NOMO-1 treated with DMSO at 0.1 percent for 48 hours (cell line): ENCODE measurements around the gene IFI35.
"Not testable (repeated sequence)": the region's sequence is repeated elsewhere in the genome, so short reads cannot be mapped to it uniquely, and the experiment has no call there.

ENCODE experiments used
- DNase-seq: peaks from one replicate; lab custom pipeline; 2025; ENCODE audit not compliant: unreplicated experiment; lab: John Stamatoyannopoulos, UW

Gene IFI35

GRCh38 chr17:43006639-43007551 lies at the start of gene IFI35:
TSS of gene IFI35 (plus strand) at chr17:43006784. CDS start at chr17:43006948, 164 bp downstream.
- DNase-seq: peak; percentile 82

GRCh38 chr17:42964161-42964932 lies 42.2 kb upstream of the IFI35 start, which contains the start of gene AARSD1:
TSS of gene AARSD1 (minus strand) at chr17:42964454. CDS start at chr17:42964440, 14 bp downstream.
- DNase-seq: peak; percentile 91

DNA sequence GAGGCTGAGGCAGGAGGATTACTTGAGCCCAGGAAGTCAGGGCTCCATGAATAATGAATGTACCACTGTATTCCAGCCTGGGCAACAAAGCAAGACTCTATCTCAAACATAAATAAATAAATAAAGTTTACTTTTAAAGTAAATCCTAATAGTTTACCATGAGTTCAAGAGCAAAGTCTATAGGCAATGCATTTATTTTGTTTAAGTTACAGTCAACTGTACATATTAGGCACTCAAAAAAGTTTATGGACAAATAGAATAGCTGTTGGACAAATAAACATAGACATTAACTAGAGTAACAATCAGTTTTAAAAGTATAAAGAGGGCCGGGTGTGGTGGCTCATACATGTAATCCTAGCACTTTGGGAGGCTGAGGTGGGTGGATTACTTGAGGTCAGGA lies 38.7 kb upstream of the IFI35 start:
- no peak for DNase-seq

DNA sequence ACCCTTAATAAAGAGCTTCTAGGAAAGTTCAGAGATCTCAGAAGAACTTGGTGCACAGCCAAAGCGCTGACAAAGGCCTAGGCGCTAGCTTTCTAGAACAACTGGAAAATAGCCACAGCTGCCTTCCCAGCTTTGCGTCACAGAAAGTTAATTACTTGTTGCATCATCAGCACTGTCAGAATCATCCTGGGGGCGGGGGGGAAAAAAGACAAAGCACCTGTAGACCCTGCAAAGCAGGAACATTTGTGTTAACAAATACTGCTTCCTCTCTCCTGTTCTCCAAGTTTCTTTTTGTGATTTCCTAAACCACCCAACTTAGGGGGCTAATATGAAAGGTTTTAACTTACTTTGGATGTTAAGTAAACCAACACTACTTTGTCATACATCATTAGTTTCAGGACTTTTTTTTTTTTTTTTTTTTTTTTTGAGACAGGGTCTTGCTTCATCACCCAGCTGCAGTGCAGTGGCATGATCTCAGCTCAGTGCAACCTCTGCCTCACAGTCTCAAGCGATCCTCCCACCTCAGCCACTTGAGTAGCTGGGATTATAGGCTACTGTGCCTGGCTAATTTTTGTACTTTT lies 37.5 kb upstream of the IFI35 start:
- DNase-seq: peak; percentile 50

DNA sequence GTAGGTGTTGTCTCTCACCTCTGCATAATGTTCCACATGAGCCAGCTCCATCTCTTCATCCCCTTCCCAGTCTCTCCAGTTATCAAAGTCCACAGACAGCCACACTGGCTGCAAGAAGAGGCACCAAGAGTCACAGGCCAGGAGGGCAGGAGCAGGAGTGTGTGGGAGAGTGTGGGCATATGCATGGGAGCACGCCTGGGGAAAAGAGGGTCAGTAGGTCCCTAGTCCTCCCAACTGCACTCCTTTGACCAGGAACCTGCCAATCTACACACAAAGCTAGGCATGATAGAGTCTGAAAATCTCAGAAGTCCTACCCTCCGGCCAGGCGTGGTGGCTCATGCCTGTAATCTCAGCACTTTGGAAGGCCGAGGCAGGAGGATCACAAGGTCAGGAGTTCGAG lies 35.0 kb upstream of the IFI35 start:
- DNase-seq: no peak

- DNase-seq: not testable (repeated sequence)
Observed at GRCh38 chr17:42973323-42973722, 33.3 kb upstream of the IFI35 start.

- no peak for DNase-seq
Observed at GRCh38 chr17:42975265-42975664, 31.3 kb upstream of the IFI35 start.

DNA sequence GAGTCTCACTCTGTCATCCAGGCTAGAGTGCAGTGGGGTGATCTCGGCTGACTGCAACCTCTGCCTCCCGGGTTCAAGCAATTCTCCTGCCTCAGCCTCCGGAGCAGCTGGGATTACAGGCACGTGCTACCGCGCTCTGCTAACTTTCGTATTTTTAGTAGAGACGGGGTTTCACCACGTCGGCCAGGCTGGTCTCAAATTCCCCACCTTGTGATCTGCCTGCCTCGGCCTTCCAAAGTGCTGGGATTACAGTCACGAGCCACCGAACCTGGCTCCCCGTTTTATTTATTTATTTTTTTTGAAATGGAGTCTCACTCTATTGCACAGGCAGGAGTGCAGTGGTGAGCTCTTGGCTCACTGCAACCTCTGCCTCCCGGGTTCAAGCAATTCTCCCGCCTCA lies 30.9 kb upstream of the IFI35 start:
- DNase-seq: not testable (repeated sequence)

- peak; percentile 32 for DNase-seq
Observed at GRCh38 chr17:42979511-42980273, 26.9 kb upstream of the IFI35 start, which contains the start of gene PTGES3L. TSS of gene PTGES3L (minus strand) at chr17:42980080. CDS start at chr17:42980053, 27 bp downstream.

DNA sequence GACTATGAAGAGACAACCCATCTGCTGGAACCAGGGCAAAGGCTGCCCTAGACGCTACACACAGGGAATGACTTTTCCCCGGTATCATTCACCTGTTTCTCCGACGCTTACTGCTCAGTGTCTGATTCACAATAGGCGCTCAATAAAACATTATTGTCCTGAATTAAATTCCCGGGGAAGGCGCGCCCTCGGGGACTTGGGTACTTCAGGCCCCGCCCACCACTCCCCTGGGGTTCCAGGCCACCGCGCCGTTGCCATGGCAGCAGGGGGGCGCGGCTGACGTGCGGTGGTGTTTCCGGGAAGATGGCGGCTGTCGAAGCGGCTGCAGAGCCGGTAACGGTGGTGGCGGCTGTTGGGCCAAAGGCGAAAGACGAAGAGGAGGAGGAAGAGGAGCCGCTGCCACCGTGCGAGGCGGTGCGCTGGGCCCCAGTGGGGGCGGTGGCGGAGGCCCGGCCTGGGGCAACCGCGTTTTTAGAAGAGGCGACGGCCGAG lies 26.3 kb upstream of the IFI35 start, which contains the start of gene RUNDC1:
Gene RUNDC1 (plus strand): TSS at position 292 of the 492 bp plus-strand sequence. CDS start 12 bp downstream, at position 304.
- peak; percentile 67 for DNase-seq

DNA sequence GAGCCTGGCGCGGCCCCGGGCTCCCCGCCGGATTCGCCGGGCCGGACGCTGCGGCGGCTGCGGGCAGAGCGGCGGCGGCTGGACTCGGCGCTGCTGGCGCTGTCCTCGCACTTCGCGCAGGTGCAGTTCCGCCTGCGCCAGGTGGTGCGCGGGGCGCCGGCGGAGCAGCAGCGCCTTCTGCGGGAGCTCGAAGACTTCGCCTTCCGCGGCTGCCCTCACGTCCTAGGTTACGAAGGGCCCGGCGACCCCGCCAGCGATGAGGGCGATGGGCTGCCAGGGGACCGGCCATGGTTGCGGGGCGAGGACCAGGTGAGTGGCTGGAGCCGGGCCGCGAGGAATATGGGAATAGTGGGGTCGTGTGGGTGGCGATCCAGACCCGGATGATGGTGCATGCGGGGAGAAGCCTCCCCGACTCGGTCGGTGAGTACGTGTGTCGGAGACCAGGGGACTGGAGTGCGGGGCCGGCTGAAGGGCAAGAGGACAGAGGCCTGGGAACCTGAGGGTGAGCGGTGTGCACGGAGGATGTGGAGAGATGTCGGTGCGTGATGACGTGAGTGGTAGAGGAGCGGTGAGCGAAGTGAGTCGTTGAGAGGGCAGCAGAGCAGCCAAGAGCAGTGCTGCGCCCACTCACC lies 25.7 kb upstream of the IFI35 start:
- peak; percentile 38 for DNase-seq

DNA sequence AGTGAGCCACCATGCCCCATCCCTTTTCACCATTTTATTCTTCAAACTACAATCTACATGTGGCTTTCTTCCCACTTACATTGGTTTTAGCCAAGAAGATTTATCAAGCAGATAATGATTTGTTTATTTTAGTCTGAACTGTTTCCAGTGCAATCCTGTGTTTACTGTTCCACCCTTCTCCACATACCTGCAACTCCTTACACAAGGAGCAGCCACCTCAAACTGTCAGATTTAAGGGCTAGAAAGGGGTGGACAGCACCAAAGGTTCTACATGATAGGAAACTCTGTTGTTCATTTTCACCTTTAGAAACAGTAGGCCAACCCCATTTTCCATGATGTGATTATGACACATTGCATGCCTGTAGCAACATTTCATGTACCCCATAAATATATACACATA lies 24.3 kb upstream of the IFI35 start:
- no peak for DNase-seq

GRCh38 chr17:42985225-42985624 lies 21.4 kb upstream of the IFI35 start:
- DNase-seq: peak; percentile 95

GRCh38 chr17:42989141-42989540 lies 17.4 kb upstream of the IFI35 start:
- DNase-seq: no peak

DNA sequence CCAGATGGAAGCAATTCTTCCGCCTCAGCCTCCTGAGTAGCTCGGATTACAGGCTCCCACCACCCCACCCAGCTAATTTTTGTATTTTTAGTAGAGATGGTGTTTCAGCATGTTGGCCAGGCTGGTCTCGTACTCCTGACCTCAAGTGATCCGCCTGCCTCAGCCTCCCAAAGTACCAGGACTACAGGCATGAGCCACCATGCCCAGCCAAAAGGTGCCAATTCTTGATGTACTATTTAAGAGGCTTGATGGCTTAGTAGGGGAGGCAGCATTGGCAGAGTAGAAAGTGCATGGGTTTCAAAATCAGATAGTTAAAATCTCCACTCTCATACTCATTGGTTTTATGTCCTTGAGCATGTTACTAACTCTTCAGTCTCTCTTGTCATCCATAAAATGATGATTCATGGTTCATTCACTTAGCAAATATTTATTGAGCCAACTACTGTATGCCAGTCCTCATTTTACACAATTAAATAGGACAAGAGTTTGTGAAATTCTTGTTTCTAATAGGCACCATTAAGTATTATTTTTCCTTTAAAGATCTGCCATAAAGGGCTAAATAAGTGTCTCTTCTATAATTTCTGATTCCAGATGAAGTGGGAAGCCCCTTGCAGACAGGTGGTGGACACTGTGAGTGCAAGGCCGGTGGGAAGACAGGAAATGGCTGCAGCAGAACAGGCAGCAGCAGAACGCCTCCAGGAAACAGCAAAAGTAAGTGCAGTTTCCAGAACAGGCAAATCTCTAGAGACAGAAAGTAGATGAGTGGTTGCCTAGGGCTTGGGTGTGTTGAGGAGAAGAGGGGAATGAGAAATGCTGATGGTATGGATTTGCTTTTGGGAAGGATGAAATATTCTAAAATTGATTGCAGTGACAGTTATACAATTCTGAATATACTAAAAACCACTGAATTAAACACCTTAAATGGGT lies 16.6 kb upstream of the IFI35 start:
- no peak for DNase-seq

DNA sequence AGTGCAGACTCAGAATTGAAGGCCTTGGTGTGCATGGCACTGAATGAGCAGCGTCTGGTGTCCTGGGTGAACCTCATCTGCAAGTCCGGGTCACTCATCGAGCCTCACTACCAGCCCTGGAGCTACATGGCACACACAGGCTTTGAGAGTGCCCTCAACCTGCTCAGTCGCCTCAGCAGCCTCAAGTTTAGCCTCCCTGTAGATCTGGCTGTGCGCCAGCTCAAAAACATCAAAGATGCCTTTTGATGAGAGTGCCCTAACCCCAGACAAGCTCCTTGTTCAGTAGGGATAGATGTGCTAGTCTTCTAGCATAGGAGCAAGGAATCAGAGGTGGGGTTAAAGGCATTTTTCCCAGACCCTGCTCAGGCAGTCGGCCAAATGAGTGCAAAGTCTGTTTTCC lies 15.1 kb upstream of the IFI35 start:
- DNase-seq: no peak

GRCh38 chr17:42992872-42993271 lies 13.7 kb upstream of the IFI35 start:
- no peak for DNase-seq

- DNase-seq: not testable (repeated sequence)
Observed at GRCh38 chr17:42993913-42994312, 12.7 kb upstream of the IFI35 start.
